Heart left ventricle (tissue), 16 donors: ENCODE measurements around the gene SREBF1. TPM values are rescaled to one million over a fixed set of nuclear protein-coding genes. Genes with fewer than 3 reads are reported as not detected.
A peak's percentile ranks its signal among the peaks of the same experiment; 100 is the strongest.

Experiments used
- ATAC-seq, 4 donors: fragments of 200-7000 bp; cut with Tn5 transposase; one replicate each; pipeline ENCODE4 v1.9.1; 2020 to 2022; ENCODE audit warnings: moderate library complexity in 4 of 4, mild to moderate bottlenecking in 3 of 4, moderate number of reproducible peaks in 1 of 4
- DNase-seq, 5 donors: peaks; one replicate each; pipeline ENCODE4 v3.0.0-alpha.2; 2020
- H3K27ac ChIP-seq, 12 donors: fragments of 200-600 bp; sonication (generic) in 4 of 12; one replicate each; pipeline versions ENCODE4 v1.5.0 to v1.8.0; 2016 to 2022; ENCODE audit warnings: mild to moderate bottlenecking in 2 of 12
- H3K27me3 ChIP-seq, 9 donors: fragments of 200-600 bp; sonication (generic) in 2 of 9; one replicate each; pipeline versions ENCODE4 v1.5.1 to v1.8.0; 2016 to 2022; ENCODE audit warnings: mild to moderate bottlenecking in 3 of 9
- H3K36me3 ChIP-seq, 9 donors: fragments of 200-600 bp; sonication (generic) in 2 of 9; one replicate each; pipeline versions ENCODE4 v1.5.0 to v1.8.0; 2018 to 2022; ENCODE audit warnings: mild to moderate bottlenecking in 2 of 9
- H3K4me1 ChIP-seq, 12 donors: fragments of 200-600 bp; sonication (generic) in 4 of 12; one replicate each; pipeline versions ENCODE4 v1.5.0 to v1.8.0; 2016 to 2022; ENCODE audit warnings: mild to moderate bottlenecking in 3 of 12
- H3K4me3 ChIP-seq, 12 donors: fragments of 200-600 bp; sonication (generic) in 4 of 12; one replicate each; pipeline versions ENCODE4 v1.5.0 to v1.8.0; 2017 to 2022; ENCODE audit warnings: mild to moderate bottlenecking in 9 of 12, moderate library complexity in 4 of 12
- H3K9me3 ChIP-seq, 12 donors: fragments of 200-600 bp; sonication (generic) in 4 of 12; one replicate each; pipeline versions ENCODE4 v1.5.0 to v1.8.0; 2016 to 2022; ENCODE audit warnings: mild to moderate bottlenecking in 1 of 12
- POLR2A ChIP-seq, 2 donors: fragments of 450-650 bp; IDR thresholded peaks; one replicate each; pipeline ENCODE4 v1.6.1; 2017; ENCODE audit warnings: antibody characterized with exemption in 2 of 2, mild to moderate bottlenecking in 2 of 2, moderate library complexity in 2 of 2
- WGBS, 4 donors: extraction: QIAGEN DNeasy Blood & Tissue Kit in 2 of 4; methylation state at CpG; one replicate each; pipeline versions ENCODE4 v1.1.5 to v1.1.7; 2013 to 2018; 5-methylcytosine and 5-hydroxymethylcytosine counted together
- intact Hi-C, 10 donors: fragments of 100-400 bp; cut with DNase I; formaldehyde crosslinking; loops; one replicate each; pipeline versions ENCODE4 v1.11.1 to v1.14.2; 2022
- polyA plus RNA-seq, 2 donors: library from polyadenylated mRNA; stranded (reverse); fragments of 200-250 nt; gene quantifications; one replicate each; pipeline ENCODE4 v1.2.3, GENCODE V29; 2013
- total RNA-seq, 9 donors: library from RNA; depleted of rRNA in 2 of 9; stranded (reverse); fragments of >200 nt in 2 of 9; fragmentation: NEBNext Ultra II Directional in 3 of 9; extraction: Animal tissue kit (Norgen Biotek cat#: 25700) in 3 of 9; gene quantifications; one replicate each; pipeline versions ENCODE4 v1.1.0 to v1.2.4, GENCODE V29; 2016 to 2023
- TF ChIP-seq, protein P1 (sequence below), 12 donors: fragments of 200-600 bp; sonication (generic) in 4 of 12; IDR thresholded peaks; one replicate each; pipeline versions ENCODE4 v1.5.0 to v1.8.0; 2018 to 2022; ENCODE audit warnings: antibody characterized with exemption in 12 of 12, mild to moderate bottlenecking in 5 of 12
- donor health status: ischemic (EF 13 %, LVEDD 7.1; RV severe dilation, severe dysfunction).
- donor health status: healthy with polysubstance abuse.
- donor health status: DM: no; HTN: yes; CAD: no.
- donor health status: DM: no; HTN: no; CAD: no.
- donor health status: ischemic (EF 25% LVEDD 6.9; RV normal size, moderate dysfunction).
- donor health status: ischemic (EF 25% LVEDD 5.7; RV mildly dilated, moderate dysfunction).
- donor health status: healthy.
- donor health status: DM: yes; HTN: yes; CAD: no.
- donor health status: ischemic (EF 35%, LVEDD 5.7; RV mildly dilated, moderate dysfunction).
- donor health status: nonischemic (EF 11% LVEDD 7.7; RV severe dilation, severe dysfunction).
- donor health status: DM: yes; HTN: yes; CAD: no.
- donor health status: PGD.
- donor health status: ischemic (EF 29% LVEDD 5.4; RV normal size, mild dysfunction).
- donor health status: nonischemic (EF 23%, LVEDD 6.1; RV moderate dilation, normal function).

SREBF1 gene
- total and polyA plus RNA-seq, 11 donors = 12.8 to 55.2 (median 21.4) TPM

DNA sequence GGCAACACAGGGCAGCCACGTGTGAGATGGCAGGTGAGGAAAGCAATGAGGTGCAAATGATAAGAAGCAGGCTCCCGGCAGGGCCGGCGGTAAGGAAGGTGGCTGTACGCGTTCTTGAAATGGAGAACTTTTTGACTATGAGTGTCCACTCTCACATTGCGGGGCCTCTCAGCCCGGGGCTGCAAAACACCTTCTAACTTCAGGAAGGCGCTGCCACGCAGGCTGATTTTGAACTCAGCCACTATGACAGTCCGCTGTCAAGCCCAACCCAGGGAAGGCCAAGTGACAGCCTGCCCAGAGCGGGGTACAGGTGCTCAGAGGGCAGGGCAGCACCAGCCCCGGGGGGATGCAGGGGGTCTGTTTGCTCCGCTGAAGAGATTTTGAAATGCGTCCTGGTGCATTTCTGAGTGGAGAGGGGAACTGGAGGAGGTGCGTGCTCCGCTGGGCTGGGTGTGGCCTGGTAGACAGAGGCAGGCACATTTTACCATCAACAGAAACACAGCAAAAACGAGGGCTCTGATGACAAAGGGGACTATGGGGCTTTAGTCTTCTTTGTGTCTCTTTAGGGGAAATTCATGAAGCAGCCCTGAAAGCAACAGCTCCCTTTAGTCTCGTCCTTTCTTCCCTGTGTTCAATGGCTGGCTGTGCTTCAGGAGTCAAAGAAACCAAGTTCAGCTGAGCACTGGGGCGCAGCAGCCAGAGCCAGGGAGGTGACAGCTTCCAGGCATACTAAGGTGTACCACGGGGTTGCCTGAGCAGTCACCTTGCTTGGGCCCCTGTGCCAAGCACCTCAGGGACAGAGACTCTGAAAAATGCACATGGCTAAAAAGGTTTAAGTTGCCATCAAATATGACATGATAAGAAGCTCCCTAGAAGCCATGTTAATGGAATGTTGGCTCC is 14.6 kb upstream of the SREBF1 start:
- no peaks in the 10 kb centered on the region for H3K9me3 ChIP-seq
- H3K27me3 ChIP-seq = no peaks in the 10 kb centered on the region
- 53 to 71% (median 64%) methylated on average over 20 to 21 of the region's 21 CpGs for WGBS, 4 donors
- no peak for DNase-seq
- TF ChIP-seq POLR2A (IDR thresholded peaks at IDR 0.05) = no peak
- TF ChIP-seq, protein P1, sequence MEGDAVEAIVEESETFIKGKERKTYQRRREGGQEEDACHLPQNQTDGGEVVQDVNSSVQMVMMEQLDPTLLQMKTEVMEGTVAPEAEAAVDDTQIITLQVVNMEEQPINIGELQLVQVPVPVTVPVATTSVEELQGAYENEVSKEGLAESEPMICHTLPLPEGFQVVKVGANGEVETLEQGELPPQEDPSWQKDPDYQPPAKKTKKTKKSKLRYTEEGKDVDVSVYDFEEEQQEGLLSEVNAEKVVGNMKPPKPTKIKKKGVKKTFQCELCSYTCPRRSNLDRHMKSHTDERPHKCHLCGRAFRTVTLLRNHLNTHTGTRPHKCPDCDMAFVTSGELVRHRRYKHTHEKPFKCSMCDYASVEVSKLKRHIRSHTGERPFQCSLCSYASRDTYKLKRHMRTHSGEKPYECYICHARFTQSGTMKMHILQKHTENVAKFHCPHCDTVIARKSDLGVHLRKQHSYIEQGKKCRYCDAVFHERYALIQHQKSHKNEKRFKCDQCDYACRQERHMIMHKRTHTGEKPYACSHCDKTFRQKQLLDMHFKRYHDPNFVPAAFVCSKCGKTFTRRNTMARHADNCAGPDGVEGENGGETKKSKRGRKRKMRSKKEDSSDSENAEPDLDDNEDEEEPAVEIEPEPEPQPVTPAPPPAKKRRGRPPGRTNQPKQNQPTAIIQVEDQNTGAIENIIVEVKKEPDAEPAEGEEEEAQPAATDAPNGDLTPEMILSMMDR (IDR thresholded peaks at IDR 0.05) = no peak
- H3K36me3 ChIP-seq = peaks cover 0 to 13% (median 10%) of the 10 kb centered on the region in 9 donors
- intact Hi-C loops = loop anchor here in 1 of 10 donors (10.0 kb wide), 1 partner anchor 167 kb away; the partner anchor contains the start of gene RAI1
- H3K27ac ChIP-seq = peak overlapping the region in 11 of 12 donors; percentile 6 to 95 (median 79)
- H3K4me3 ChIP-seq = no peak overlapping the region
- H3K4me1 ChIP-seq = peaks cover 10 to 63% (median 37%) of the 10 kb centered on the region in 12 donors
- peak in 2 of 4 donors; percentile 8 to 21 for ATAC-seq

DNA sequence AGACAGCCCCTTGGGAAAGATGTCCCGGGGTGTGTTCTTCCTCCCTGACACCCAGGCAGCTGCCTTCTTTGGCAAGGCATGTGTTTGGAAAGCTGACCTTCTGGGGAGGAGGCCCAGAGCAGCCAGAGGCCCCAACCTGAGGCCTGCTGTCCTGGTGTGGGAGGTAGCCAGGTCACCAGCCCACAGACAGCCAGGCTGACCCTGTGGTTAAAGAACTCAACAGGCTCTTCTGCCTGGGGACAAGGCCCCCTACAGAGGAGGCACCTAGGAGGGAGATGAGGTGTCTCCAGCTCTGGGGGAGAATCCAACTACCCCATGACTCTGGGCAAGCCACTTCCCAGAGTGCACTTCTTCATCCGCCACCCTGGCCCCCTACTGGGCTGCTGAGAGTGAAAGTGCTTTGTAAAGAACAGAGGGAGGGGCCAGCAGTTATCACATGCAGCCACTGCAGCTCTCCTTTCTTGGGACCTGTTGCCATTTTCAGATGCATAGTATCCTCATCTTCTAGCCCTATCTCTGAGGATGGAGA is 13.1 kb upstream of the SREBF1 start:
- Histone ChIP-seq H3K4me1 (peaks cover 10 to 53% (median 35%) of the 10 kb centered on the region in 12 donors), H3K4me3 (no peak overlapping the region), H3K27ac (peak overlapping the region; percentile 51 to 95 (median 81)), H3K27me3 (no peaks in the 10 kb centered on the region), H3K36me3 (peaks cover 0 to 17% (median 11%) of the 10 kb centered on the region in 9 donors), H3K9me3 (no peaks in the 10 kb centered on the region)
- DNase-seq (peak in 4 of 5 donors; percentile 59 to 70 (median 64)), ATAC-seq (peak; percentile 62 to 80 (median 65))
- TF ChIP-seq, protein P1 (IDR thresholded peaks at IDR 0.05) = peak in 11 of 12 donors; percentile 5 to 53 (median 27)
- no peak for TF ChIP-seq POLR2A (IDR thresholded peaks at IDR 0.05)
- 29 to 67% (median 34%) methylated on average over 1 to 2 of the region's 2 CpGs for WGBS, 4 donors
- intact Hi-C loops = loop anchor here in 2 of 10 donors (5.0 to 10.0 kb wide), 2 partner anchors 57 to 165 kb away; partner anchors contain the start of gene RAI1 (in 1 of the 2)

DNA sequence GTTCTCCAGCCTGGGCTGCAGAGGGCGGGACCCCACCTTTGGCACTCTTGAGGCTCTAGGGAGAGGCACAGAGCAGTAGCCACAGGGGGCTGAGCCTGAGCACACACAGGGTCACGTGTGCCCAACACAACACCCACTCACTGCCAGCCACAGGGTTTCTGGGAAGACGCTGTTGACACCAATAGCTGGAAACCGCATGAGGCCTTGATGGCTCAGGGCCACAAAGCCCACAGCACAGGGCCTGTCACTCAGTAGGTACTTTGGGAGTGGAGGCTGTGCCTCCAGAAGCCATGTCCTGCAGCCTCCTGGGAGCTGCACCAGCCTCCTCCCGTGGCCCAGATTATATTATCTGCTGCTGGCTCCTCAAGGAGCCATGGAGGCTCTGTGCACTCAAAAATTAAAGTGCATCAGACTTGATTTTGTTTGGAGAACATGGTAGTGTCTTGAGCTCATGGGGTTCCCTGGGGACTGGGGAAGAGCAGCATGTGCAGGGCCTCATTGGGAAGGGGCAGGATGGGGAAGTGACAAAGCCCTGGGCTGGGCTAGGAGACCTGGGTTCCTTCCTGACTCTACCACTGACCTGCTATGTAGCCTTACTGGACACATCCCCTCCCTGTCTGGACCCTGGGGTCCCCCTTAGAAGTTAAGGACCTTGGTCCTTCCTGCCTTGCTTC is 12.5 kb upstream of the SREBF1 start:
- Histone ChIP-seq H3K27me3 (no peaks in the 10 kb centered on the region), H3K9me3 (no peaks in the 10 kb centered on the region), H3K4me3 (no peak overlapping the region), H3K4me1 (peaks cover 10 to 53% (median 35%) of the 10 kb centered on the region in 12 donors), H3K36me3 (peaks cover 0 to 17% (median 11%) of the 10 kb centered on the region in 9 donors), H3K27ac (peak overlapping the region; percentile 51 to 95 (median 81))
- TF ChIP-seq, protein P1 (IDR thresholded peaks at IDR 0.05) = no peak
- TF ChIP-seq POLR2A (IDR thresholded peaks at IDR 0.05) = no peak
- intact Hi-C loops = loop anchor here in 1 of 10 donors (5.0 kb wide), 1 partner anchor 58 kb away; no protein-coding TSS in a partner anchor
- ATAC-seq = peak; percentile 16 to 75 (median 67)
- DNase-seq = peak; percentile 54 to 84 (median 76)
- 32 to 42% (median 39%) methylated on average over 4 to 5 of the region's 5 CpGs for WGBS, 4 donors
